ENCODE measurements around the gene PRKACA. TPM values are rescaled to one million over a fixed set of nuclear protein-coding genes. Genes with fewer than 3 reads are reported as not detected.
A peak's percentile ranks its signal among the peaks of the same experiment; 100 is the strongest.

The PRKACA gene
- total RNA-seq, 1 donor from 2014 or later, result 17.6 TPM

DNA sequence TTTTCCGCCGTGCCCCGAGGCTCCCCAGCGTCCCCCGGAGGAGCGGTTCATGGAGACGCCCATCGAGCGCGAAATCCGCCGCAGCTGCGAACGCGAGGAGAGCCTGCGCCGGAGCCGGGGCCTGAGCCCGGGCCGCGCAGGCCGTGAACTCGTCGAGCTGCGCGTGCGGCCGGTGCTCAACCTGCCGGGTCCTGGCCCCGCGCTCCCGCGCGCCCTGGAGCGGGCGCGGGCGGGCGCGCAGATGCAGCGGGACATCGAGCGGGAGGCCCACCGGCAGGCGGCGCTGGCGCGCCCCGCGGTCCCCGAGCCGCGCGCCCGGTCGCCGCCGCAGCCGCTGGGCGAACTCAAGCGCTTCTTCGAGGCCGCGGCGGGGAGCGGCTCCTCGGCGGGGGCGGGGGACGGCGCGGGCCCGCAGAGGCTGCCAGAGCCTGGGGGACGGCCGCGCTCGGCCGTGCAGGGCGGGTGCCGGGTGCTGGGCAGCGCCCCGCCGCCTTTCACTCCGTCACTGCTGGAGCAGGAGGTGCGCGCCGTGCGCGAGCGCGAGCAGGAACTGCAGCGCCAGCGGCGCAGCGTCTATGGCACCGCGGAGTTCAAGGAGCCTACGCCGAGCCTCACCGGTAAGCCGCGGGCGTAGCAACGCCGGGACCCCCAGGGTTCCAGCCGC, 44.2 kb downstream of the PRKACA start:
- peak; percentile 78 for DNase-seq (ENCODE audit: low spot score)

DNA sequence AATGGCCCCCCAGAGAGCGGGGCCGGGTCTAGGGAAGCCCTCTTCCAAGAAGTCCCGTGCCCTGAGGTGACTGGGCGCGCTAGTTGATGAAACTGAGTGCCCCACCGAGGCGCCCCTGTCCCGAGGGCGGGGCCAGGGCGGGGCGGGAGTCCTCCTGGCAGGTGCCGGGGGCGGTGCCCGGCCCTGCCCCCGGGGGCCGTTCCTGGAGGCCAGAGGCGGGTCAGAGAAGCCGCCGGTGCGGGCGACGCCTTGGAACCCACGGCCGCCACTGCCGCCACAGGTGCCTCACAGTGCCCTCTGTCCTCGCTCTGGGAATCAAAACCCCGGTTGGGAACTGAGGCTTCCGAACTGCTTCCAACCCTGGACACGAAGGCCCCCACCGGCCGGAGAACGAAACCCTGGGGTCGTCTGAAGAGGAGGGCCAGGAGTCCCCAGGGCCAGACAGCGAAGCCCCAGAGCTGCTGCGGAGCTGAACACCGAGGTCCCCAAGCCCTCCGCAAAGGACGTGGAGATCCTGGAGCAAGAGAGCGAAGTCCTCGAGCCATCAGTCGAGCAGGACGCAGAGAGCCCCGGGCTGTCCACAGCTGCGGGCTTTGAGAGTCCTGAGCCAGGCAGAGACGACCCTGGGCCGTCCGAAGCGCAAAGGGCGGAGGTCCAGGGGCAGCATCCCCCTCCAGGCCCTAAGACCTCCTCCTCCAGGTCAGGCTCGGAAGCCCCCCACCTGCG, 44.9 kb downstream of the PRKACA start, which contains the start of gene MISP3:
Gene MISP3 (plus strand): TSS at position 252 of the 726 bp plus-strand sequence. CDS start 524 bp downstream, outside the sequence.
- DNase-seq (ENCODE audit: low spot score), result peak; percentile 23

DNA sequence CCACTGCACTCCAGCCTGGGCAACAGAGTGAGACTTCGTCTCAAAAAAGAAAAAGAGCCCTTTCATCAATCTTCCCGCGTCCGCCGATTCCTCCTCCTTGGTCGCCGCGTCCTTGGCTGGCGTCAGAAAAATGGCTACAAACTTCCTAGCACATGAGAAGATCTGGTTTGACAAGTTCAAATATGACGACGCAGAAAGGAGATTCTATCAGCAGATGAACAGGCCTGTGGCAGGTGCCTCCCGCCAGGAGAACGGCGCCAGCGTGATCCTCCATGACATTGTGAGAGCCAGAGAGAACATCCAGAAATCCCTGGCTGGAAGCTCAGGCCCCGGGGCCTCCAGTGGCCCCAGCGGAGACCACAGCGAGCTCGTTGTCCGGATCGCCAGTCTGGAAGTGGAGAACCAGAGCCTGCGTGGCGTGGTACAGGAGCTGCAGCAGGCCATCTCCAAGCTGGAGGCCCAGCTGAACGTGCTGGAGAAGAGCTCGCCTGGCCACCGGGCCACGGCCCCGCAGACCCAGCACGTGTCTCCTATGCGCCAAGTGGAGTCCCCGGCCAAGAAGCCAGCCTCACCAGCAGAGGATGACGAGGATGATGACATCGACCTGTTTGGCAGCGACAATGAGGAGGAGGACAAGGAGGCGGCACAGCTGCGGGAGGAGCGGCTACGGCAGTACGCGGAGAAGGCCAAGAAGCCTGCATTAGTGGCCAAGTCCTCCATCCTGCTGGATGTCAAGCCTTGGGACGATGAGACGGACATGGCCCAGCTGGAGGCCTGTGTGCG, 47.1 kb downstream of the PRKACA start:
- DNase-seq (ENCODE audit: low spot score), result no peak

DNA sequence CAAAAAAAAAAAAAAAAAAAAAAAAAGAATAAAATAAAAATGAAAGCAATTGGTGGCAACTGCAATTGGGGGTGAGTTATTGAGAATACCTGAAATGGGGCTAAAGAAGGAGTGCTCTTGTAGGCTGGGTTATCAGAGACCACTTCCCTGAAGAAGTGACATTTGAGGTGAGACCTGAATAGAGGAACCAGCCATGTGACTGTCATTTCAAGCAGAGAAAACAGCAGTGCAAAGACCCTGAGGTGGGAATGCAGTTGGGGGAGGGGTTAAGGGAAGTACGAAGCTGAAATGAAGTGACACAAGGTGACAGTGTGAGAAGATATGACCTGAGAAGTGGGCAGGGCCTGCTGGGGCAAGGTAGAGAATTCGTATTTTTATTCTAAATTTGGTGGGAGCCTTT, 51.4 kb downstream of the PRKACA start:
- no peak for DNase-seq (ENCODE audit: low spot score)

DNA sequence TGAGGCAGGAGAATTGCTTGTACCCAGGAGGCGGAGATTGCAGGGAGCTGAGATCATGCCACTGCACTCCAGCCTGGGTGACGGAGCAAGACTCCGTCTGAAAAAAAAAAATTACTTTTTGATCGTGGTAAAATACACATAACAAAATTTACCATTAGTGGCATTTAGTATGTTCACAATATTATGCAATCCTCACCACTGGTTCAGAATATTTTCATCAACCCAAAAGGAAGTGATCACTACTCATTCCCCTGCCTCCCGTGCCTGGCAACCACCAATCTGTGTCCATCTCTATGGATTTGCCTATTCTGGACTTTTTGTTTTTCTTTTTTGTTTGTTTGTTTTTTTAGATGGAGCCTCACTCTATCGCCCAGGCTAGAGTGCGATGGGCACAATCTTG, 54.5 kb downstream of the PRKACA start:
- no peak for DNase-seq (ENCODE audit: low spot score)

DNA sequence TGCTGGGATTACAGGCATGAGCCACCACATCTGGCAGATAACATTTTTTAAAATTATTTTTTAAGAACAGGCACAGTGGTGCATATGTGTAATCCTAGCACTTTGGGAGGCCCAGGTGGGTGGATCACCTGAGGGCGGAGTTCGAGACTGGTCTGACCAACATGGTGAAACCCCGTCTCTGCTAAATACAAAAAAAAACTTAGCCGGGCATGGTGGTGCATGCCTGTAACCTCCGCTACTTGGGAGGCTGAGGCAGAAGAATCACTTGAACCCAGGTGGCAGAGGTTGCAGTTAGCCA, 55.1 kb downstream of the PRKACA start:
- no peak for DNase-seq (ENCODE audit: low spot score)

DNA sequence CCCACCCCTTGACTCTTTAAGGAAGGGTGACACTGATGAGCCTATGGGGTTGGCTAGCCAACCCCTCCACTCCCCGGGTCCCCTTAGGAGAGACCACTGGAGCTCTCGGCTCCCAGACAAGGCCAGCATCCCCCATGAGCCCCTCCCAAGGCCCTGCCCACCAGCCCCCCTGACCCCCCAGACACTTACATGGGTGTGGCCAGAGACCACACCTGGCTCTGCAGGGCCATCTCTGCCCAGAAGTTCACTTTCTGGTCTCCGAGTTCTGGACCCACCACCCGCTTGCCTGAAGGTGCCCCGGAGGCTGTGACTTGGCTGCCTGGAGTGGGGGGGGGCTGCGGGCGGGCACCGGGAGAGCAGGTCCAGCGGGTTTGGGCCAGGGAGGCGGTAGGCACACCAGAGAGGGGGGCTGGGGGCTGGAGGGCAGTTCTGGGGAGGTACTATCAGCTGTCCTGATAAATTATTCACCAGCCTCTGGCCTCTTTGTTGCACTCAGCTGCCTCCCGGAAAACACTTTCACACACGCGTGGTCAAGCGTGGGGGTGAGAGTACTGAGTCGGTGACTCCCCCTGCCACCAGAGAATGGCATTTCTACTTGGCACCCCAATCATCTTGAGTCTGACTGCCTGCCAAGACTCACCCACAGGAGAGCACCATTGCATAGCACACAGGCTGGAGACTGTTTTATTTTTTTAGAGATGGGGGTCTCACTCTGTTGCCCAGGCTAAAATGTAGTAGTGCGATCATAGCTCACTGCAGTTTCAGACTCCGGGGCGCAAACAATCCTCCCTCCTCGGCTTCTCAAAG, 55.6 kb downstream of the PRKACA start, which contains the start of gene PALM3:
Gene PALM3 (minus strand): TSS at position 326 of the 807 bp plus-strand sequence. CDS start 96 bp downstream, at position 230.
- no peak for DNase-seq (ENCODE audit: low spot score)

DNA sequence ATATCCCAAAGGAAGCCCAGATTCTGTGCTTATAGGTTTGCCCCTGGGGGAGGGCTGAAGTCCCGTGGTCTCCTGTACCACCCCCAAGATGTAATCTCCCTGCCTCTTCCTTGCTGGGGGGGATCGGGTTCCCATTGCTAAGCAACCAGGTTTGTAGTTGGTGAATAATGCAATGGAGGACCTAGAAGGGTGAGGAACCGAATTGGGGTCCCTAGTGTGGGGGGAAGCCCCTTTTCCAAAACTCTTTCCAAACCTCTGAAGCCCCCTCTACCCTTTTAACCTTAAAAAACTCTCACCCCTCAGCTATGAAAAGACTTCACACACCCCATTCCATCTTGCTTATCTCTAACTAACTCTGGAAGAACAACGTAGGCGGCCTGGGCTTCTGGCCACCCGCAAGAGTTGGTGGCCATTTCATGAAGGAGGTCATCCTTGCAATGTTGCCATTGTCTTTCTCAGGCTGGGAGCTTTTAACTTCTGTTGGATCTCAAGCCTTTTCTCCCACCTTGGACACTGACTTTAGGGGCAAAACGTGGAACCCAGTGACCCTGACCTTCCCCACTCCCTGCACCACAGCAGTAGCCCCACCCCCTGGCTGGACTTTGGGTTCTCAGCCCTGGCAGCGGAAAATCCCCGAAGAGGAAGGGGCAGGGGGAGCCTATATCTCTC, 56.3 kb downstream of the PRKACA start:
- DNase-seq (ENCODE audit: low spot score), result no peak

DNA sequence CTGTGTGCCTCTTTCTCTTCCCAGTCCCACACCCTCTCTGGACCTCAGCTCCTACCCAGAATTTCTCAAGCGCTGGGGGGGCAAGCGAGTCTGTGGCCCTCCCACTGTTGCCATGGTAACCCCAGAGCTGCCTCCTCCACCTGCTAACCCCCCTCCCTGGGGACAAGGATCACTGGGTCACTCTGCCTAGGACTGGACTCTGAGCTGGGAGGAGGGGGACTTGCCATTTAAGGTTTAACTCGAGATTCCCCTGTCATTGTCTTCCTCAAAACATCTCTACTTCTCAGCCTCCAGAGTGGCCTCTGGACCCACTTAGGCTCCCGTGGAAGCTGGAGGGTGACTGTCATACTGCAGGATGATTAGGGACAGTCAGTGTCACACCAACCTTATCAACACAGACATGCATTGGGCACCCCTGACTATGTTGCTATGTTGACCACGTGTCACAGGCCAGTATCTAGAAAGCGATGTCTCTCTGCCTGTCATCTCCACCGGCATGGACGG, 57.9 kb downstream of the PRKACA start:
- no peak for DNase-seq (ENCODE audit: low spot score)

DNA sequence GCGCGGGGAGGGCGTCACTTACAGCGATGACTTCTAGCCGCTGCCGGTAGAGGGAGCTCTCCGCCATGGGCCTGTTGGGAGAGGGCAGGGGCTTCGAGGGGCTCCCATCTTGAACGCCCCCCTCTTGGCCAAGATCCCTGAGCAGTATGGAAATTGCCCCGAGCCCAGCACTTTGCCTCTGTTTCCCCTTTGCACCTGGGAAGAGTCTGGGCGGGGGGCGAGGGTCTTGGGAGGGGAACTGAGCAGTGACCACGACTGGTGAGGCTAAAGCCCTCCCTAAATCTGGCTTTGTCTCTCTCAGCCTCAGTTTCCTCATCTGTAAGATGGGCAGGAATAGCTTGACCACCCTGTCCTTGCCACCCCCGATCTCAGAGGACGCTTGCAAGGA, 58.5 kb downstream of the PRKACA start:
- DNase-seq (ENCODE audit: low spot score), result no peak

DNA sequence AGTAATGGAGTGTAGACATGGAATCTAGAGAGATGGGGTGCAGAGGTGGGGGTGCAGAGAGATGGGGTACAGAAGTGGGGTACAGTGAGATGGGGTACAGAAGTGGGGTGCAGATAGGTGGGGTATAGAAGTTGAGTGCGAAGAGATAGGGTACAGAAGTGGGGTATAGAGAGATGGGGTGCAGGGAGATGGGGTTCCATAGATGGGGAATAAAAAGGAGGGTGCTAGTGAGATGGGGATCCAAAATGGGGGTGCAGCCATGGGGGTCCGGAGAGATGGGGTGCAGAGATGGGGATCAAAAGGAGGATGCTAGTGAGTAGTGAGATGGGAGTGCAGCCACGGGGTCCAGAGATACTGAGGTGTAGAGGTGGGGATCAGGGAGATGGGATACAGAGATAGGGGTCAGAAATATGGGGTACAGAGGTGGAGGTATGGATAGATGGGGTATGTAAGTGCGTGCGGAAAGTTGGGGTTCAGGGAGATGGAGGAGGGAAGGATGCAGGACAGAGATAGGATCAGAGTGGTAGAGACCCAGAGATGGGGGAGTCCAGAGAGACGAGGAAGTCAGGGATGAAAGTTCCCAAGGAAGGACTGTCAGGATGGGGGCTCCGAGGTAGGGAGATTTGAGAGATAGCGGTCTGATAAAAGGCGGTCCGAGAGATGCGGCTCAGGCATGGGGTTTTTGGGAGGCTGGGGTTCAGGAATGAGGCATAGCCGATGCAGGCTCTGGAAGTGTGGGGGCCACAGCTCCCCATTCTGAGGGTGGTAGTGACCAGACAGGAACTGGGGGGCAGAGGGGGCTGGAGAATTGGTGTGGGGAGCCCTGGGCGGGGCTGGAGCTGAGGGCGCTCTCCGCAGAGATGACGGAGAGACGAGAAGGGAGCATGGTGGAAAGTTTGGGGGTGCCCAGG, 59.1 kb downstream of the PRKACA start:
- no peak for DNase-seq (ENCODE audit: low spot score)

DNA sequence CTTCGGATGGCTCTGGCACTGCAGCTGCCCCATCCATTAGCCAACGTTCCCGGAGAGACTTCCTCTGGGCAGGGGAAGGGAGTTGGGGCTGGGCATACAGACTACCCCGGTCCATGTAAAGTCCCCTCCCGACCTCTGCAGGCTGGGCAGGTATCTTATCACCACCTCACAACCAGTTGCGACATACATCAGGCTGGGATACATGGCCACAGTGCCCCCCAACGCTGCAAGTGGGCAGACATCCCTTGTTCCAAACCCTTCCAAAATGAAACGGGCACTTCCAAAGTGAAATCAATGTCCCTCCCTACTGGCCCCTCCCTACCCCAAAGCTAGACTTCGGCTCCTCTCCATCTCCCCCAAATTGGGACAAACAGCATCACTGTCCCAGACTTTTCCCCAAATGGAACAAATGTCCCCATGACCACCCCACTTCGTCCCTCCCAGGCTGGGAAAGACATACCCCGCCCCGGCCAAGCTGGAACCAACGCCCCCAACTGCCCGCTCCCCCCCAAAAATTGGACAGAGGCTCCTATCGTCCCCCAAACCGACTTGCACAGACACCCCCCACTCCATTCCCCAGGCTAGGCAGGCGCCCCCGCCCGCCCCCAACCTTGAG, 60.7 kb downstream of the PRKACA start:
- DNase-seq (ENCODE audit: low spot score), result no peak

DNA sequence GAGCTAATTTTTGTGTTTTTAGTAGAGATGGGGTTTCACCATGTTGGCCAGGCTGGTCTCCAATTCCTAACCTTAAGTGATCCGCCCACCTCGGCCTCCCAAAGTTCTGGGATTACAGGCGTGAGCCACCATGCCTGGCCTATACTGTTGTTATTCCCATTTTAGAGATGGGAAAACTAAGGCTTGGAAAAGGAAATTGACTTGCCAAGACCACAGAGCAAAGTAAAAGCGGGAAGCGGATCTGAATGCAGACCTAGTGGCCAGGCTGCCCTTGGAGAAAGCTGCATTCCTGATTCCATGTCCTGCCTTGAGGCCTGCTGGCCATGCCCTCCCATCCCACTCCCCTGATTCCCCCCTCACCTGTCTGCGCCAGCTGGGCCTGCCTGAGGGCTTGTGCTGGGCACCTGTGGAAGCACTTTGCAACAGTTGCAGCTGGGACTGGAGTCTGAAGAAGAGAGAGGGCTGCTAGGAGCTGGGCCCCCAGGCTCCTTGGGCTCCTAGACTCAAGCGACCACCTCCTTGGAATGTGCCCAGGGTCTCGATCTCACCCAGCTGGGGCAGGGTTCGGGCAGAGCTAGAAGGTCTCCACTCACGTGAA, 61.4 kb downstream of the PRKACA start:
- DNase-seq (ENCODE audit: low spot score), result no peak

DNA sequence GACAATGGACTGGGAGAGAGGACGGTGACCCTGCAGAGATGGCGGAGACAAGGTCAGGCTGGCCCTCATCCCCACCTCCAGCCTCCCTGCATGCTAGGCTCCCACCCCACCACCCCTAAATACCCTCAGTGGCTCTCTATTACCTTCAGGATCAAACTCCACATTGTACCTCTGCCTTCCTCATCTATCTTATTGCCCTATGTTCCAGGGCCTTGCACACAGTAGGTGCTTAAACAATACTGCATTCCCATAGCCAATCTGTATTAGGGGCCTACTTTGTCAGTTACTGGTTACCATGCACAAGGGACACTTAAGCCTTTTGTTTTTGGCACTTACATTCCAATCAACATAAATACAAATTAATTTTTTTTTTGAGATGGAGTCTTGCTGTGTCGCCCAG, 62.2 kb downstream of the PRKACA start:
- DNase-seq (ENCODE audit: low spot score), result no peak

DNA sequence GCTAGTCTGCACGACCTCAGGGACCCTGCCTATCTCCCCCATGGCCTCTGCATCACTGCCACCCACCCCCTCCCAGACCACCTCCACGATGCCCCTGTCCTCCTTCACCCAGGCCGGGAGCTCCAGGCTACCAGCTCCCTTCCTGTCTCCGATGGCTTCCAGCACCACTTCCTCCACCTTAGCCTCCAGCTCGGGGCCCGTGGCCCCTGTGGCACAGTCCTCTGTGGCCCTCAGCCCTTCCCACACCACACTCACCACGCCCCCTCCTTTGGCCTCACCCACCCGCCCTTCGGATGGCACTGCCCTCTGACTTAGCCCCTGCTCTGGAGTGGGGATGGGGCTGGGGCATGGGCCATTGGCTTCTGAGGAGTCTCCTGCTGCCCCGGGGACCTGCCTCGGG, 62.8 kb downstream of the PRKACA start:
- DNase-seq (ENCODE audit: low spot score), result no peak

DNA sequence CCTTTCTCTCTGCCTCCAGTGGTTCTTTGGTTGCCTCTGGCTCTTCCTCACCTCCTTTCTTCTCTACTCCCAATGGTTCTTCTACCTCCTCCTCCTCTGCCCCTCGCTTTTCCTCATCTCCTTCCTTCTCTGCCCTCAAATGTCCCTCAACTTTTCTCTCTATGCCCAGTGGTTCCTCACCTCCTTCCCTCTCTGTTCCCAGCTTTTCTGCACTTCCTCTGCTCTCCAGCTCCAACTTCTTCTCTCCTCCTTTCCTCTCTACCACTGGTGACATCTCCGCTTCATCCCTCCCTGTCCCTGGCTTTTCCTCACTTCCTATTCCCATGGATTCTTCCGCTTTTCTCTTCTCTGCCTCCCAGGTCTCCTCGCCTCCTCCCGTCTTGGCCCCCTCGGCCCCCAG, 63.5 kb downstream of the PRKACA start:
- DNase-seq (ENCODE audit: low spot score), result no peak

DNA sequence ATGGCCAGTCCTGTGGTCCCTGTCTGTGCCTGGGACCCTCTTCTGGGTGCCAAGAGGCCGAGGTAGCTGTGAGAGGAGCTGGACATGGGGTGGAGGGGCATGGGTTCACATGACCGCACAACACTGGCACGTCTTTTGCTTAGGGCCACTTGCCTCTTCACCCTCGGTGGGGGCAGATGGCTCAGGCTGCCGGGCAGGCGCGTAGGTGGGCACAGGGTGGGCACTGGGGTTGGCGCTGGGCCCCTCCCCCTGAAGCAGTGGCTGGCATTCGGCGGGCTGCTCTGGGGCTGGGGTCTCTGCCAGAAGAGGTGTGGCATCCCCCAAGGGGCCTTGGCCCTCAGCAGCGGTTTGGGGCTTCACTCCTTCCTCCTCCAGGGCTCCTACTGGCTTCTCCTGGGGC, 64.1 kb downstream of the PRKACA start:
- DNase-seq (ENCODE audit: low spot score), result no peak

DNA sequence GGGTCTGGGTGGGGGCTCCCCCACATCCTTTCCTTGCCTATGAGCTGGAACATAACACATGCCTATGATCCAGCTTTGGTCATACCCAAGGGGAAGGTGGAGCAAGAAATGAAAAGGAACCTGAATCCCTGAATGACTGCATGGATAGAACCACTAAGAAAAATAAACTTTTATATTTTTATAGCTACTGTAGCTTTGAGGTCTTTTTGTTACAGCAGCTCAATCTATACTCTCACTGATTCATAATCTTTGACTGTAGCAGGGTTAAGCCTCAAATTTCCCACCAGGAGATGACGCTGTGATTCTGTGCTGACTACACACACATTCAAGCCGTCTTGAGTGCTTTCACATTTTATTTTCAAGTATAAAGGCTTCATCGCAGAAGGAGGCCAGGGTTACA, 64.5 kb downstream of the PRKACA start:
- no peak for DNase-seq (ENCODE audit: low spot score)

DNA sequence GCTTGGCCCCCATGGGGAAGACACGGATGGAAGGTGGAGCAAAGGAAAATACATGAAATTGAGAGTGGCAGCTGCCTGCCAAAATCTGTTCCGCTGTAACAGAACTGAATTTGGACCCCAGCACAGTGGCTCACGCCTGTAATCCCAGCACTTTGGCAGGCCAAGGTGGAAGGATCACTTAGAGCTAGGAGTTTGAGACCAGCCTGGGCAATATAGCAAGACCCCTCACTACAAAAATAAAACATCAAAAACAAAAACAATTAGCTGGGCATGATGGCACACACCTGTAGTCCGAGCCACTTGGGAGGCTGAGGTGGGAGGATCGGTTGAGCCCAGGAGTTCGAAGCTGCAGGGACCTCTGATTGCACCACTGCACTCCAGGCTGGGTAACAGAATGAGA, 65.1 kb downstream of the PRKACA start:
- no peak for DNase-seq (ENCODE audit: low spot score)

Data from umbilical cord (tissue), 2 donors.